ENCODE measurements around the gene ADAT3.
A peak's percentile ranks its signal among the peaks of the same experiment; 100 is the strongest.
"Not testable (repeated sequence)": the region's sequence is repeated elsewhere in the genome, so short reads cannot be mapped to it uniquely, and the experiment has no call there.

The ADAT3 gene

GRCh38 chr19:1866693-1867348 is 38.4 kb upstream of the ADAT3 start:
- DNase-seq (ENCODE audit: low spot score): no peak

GRCh38 chr19:1867349-1867724 is 37.9 kb upstream of the ADAT3 start:
- DNase-seq (ENCODE audit: low spot score): no peak

DNA sequence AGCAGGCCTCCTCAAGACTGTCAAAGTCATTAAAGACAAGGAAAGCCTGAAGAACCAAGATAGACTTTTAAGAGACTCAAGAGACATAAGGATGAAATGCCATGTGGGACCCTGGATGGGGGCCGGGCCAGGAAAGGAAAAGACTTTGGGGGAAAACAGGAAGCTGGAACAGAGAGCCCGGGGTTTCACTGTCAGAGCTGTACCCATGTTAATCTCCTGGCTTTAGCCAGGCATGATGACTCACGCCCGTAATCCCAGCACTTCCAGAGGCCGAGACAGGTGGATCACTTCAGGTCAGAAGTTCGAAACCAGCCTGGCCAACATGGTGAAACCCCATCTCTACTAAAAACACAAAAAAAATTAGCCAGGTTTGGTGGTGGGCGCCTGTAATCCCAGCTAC is 36.2 kb upstream of the ADAT3 start:
- no peak for DNase-seq (ENCODE audit: low spot score)

GRCh38 chr19:1871140-1871597 is 34.0 kb upstream of the ADAT3 start:
- peak; percentile 56 for DNase-seq (ENCODE audit: low spot score)

DNA sequence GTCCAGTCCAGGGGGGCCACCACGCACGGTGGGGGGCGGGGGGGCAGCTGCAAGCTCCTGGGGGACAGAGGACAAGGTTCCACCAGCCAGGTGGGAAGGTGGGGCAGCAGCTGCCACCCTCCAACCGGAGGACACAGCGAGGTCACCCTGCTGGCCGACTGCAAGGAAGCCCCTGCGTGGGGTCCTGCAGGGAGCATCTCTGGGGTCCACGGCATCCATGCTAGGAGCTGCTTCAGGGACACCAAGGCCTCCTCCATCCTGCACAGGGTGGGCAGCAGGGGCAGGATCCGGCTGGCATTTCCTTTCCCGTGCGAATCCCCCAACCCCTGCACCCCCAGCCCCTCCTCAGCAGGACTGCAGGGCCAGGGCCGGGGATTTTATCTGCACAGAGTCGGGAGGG is 33.6 kb upstream of the ADAT3 start:
- no peak for DNase-seq (ENCODE audit: low spot score)

GRCh38 chr19:1872807-1873523 is 32.2 kb upstream of the ADAT3 start:
- no peak for DNase-seq (ENCODE audit: low spot score)

DNA sequence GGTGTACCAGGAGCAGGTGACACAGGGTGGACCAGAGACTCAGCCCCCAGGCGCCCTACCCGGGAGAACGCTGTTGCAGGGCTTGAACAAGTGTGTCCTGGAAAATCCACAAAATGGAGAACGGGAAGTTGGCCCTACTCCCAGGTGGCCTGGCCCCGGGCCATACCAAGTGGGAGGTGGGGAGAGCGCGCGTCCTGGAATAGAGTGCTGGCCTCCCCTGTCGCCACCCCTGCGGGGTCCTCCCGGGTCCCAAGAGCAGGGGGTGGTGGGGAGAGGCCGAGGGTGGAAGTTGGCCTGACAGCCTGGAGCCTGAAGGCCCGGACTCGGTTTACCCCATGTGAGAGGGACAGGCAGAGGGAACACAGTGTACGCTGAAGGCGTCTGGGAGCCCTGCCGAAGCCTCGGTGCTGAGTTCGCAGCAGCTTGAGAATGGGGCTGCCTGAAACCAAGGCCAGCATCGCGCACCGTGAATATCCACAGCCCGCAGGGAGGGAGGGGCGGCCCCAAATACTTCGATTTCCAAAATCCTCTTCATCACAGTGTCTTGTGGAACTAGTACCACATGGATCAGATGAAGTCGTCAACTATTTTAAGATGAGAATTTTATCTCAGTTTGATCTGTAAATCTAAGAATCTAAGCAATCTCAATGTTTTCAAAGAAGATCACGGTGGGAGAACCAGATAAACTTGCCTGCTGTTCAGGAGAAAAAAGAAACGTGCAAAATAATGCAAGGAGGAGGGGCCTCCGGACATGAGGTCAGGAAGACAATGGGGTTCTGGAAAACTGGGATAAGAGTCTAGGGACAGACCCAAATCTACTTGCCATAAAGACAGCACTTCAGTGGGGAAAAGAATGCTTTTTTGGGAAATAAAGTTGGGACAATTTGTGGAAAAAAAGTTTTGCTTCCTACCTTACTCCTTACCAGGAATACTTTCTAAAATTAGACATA is 31.4 kb upstream of the ADAT3 start:
- no peak for DNase-seq (ENCODE audit: low spot score)

DNA sequence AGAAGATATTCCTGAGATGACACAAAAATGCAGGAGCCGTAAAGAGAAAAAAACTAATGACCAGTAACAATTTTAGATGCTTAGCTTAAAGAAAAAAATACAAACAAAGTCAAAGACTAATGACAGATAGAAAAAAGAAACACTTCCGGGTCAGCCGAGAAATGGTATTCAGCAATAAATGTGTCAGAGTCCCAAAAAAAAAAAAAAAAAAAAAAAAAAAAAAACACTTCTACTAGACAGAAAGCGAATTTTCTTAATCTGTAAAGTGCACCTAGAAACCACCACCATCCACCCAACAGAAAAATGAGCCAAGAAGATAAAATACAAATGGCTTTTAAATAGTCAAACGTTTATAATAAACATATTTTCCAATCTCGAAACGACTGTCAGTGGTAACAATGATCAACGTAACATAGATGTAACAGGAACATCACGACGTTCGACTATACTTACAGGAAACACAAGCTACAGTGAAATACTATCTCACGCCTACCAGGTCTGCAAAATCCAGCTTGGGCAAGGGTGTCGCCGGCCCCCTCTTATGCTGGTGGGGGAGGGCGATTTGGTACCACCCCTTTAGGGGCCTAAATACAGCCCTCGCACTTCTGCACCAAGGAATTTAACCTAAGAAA is 30.5 kb upstream of the ADAT3 start:
- no peak for DNase-seq (ENCODE audit: low spot score)

DNA sequence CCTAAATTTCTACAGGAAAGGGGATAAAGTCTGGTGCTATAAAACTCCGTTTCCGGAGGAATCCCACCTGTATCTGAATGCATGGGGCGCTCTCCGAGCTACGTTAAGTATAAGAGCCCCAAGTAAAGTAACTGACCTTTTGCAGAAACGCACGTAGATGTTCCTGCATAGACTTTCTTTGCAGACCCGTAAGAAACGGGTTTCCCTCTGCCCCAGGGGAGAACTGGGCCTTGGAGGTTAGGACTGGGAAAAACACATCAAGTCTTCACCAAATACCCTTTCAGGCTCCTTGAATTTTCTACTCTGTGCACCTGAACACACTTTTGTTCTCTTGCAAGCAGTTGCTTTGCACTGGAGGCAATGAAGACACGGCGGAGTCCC is 29.9 kb upstream of the ADAT3 start:
- DNase-seq (ENCODE audit: low spot score): not testable (repeated sequence)

DNA sequence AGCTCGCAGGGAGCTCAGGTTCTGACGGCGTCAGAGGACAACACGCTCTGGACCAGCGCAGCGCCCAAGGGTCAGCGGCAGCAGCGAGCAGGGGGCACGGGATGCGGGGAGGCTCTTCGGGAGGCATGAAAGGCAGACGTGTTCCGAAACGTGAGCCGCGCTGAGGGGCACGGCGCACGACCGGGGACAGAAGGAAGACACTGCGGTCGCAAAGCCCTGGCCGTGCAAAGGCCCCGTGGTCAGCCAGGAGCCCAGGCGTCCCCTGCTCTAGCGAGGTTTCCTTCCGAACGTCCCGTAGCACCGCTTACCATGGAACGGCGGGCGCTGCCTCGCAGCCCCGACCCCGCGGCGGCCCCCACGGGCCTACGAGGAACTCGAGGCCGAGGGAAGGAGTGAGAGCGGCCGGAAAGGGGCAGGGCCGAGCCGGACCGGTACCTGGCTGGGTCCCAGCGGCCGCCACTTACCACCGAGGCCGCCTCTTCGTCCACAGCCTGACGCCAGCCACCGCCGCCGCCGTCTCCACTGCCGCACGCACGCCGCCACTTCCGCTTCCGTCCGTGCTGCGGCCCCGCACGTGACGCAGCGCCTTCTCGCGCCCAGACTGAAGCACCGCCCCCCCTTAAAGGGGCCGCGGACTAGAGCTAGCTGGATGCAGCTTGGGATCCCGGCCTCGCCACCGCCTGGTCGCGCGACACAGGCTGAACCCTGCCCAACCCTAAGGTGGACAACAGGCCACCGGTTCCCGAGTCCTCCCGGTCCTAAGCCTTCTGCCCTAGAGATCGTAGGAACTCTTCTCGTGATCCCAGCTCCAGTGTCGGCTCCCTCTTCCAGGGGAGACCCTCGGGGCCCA is 29.3 kb upstream of the ADAT3 start:
- peak; percentile 86 for DNase-seq (ENCODE audit: low spot score)

- not testable (repeated sequence) for DNase-seq (ENCODE audit: low spot score)
Observed at GRCh38 chr19:1876496-1877279, 28.5 kb upstream of the ADAT3 start.

DNA sequence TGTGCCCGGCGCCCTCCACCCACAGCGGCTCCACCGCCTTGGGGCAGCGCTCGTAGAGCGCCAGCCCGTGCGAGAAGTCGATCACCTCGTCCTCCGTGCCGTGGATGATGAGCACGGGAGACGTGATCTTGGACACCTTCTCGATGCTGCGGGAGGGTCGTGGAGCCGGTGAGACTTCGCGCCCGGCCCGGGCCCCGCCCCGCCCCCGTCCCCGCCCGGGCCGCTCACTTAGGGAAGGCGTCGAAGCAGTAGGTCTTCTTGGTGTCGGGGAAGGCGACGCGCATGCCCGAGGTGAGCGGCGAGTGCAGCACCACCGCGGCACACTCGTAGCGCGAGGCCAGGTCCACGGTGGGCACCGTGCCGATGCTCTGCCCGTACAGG is 27.9 kb upstream of the ADAT3 start:
- DNase-seq (ENCODE audit: low spot score): not testable (repeated sequence)

DNA sequence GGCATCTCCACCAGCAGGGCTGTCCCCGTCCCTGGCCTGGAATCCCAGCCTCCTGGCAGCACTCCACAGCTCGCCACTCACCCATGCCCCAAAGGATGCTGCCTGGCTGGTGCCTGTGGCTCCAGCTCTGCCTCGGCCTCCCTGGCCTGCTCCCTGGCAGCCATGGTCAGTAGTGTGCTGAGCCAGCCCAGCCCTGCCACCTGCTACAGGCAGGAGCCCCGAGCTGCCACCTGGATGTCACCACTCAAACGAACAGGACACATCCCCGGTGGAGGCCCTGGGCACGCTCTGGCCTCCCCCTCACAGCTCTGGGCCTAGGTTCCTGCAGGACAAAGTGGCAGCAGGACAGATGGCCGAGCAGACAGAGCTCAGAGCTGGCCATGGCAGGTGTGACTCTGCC is 26.6 kb upstream of the ADAT3 start:
- DNase-seq (ENCODE audit: low spot score): not testable (repeated sequence)

DNA sequence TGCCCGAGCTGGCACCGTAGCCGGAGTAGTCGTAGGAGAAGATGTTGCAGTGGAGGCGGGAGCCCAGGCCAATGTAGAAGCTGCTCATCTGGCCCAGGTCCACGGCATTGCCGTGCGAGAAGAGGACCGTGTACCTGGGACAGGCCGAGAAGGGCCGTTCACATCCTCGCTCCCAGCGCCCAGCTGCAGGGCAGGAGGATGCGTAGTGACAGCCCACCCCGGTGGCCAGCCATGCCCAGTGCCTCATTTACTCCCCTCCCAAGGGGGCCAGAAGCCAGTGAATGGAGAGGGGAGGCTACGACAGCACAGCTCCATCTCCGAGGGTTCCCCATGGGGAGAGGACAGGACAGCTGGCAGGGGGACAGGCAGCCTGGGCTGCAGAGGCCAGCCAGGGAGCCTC is 25.2 kb upstream of the ADAT3 start:
- not testable (repeated sequence) for DNase-seq (ENCODE audit: low spot score)

DNA sequence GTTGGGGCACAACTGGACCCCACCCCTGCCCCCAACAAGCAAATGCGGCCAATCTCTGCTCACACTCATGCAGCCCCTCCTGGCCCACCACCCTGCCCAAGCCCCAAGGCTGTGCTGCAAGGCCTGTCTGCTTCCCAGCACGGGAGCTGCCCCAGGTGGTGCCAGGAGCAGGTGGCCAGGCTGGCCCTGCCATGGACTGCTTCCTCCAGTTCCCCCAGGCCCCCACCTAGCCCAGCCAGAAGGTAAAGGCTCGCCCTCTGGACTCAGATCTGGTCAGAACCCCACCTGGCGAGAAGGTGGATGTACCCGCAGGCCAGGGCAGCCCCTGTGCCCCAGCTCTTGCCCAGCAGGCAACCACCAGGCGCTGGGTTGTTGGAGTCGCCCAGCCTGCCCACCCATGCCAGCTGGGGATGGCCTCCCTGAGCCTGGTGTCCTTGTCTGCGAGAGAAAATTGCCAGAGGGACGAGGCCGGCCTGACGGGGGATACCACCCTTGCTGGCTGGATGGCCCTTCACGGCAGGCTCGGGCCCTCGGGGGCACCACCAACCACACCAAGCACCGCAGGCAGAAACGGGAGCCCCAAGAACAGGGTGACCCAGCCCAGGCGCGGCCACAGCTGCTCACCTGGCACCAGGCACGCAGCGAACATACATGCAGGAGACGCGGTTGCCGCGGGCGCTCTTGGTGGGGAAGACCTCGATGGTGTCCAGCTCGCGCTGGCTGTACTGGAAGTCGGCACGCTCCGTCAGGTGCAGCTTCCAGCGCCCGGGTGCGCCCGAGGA is 24.4 kb upstream of the ADAT3 start:
- no peak for DNase-seq (ENCODE audit: low spot score)

- not testable (repeated sequence) for DNase-seq (ENCODE audit: low spot score)
Observed at GRCh38 chr19:1881393-1882088, 23.7 kb upstream of the ADAT3 start.

GRCh38 chr19:1882089-1882785 is 23.0 kb upstream of the ADAT3 start:
- DNase-seq (ENCODE audit: low spot score): no peak
